ENCODE measurements around the gene STKLD1.
"Not testable (repeated sequence)": the region's sequence is repeated elsewhere in the genome, so short reads cannot be mapped to it uniquely, and the experiment has no call there.

Gene STKLD1

DNA sequence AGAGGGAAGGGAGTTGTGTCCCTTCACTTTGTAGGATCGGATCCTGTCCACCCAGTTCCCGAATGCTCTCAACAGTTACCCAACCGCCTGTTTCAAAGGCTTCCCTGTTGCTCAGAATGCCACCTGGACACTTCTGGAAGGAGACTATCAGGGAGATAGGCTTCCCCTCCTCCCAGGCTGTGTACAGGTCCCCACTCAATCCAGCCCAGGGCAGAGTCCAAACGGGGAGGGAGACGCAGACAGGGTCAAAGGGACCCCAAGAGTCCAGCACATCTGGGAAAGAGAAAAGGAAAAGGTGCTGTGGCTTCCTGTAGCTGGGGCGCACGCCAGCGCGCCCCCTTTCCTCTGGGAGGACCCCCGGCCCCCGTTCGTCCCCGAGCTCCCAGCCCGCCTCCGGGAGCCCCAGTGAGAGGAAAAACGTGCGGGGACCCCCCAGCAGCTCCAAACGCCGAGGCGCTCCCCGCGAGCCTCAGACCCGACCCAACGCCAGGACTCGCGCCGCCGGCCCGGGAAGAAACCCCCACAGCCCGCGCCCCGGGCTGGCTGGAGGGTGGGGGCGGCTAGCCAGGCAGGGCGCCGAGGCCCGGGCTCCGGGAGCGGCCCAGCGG, 946 bp upstream of the STKLD1 start (continued):
- no peak for TF ChIP-seq ZNF221 (tag by site-specific recombination; IDR thresholded peaks at IDR 0.05; ENCODE audit: borderline replicate concordance)
- TF ChIP-seq BCL11B (tag by site-specific recombination; IDR thresholded peaks at IDR 0.05; ENCODE audit: low read depth), result no peak
- TF ChIP-seq ZNF335 (tag by site-specific recombination; conservative IDR thresholded peaks at IDR 0.05), result peak; percentile 65
- TF ChIP-seq PRDM1 (tag by site-specific recombination; IDR thresholded peaks at IDR 0.05), result no peak
- peak; percentile 83 for TF ChIP-seq ZBTB20 (tag by site-specific recombination; IDR thresholded peaks at IDR 0.05)
- peak; percentile 36; the same call in 1 of the 2 replicates for TF ChIP-seq IKZF3 (tag by site-specific recombination; IDR thresholded peaks at IDR 0.05)
- peak; percentile 69 for TF ChIP-seq PATZ1 (tag by site-specific recombination; IDR thresholded peaks at IDR 0.05)
- TF ChIP-seq ZNF610 (tag by site-specific recombination; IDR thresholded peaks at IDR 0.05; ENCODE audit: borderline replicate concordance), result no peak
- no peak for TF ChIP-seq MZF1 (tag by site-specific recombination; IDR thresholded peaks at IDR 0.05; ENCODE audit: borderline replicate concordance)
- TF ChIP-seq, protein P1, sequence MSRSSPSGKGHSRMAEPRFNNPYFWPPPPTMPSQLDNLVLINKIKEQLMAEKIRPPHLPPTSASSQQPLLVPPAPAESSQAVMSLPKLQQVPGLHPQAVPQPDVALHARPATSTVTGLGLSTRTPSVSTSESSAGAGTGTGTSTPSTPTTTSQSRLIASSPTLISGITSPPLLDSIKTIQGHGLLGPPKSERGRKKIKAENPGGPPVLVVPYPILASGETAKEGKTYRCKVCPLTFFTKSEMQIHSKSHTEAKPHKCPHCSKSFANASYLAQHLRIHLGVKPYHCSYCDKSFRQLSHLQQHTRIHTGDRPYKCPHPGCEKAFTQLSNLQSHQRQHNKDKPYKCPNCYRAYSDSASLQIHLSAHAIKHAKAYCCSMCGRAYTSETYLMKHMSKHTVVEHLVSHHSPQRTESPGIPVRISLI (tag by site-specific recombination; IDR thresholded peaks at IDR 0.05), result no peak
- TF ChIP-seq ATF2 (tag by site-specific recombination; IDR thresholded peaks at IDR 0.05; ENCODE audit: low read depth), result no peak
- no peak for TF ChIP-seq ZNF23 (tag by site-specific recombination; IDR thresholded peaks at IDR 0.05; ENCODE audit: borderline replicate concordance)
- no peak for TF ChIP-seq TRIM28 (IDR thresholded peaks at IDR 0.05; ENCODE audit: borderline replicate concordance, low read length)
- no peak for TF ChIP-seq ZNF560 (tag by site-specific recombination; IDR thresholded peaks at IDR 0.05; ENCODE audit: borderline replicate concordance)
- TF ChIP-seq PBX3 (CRISPR knock-in tag; IDR thresholded peaks at IDR 0.05), result no peak
- no peak for TF ChIP-seq ZNF354C (tag by site-specific recombination; IDR thresholded peaks at IDR 0.05; ENCODE audit: borderline replicate concordance, low read depth)

GRCh38 chr9:133377280-133377679, 1.1 kb downstream of the STKLD1 start:
- not testable (repeated sequence) for H3K4me1 ChIP-seq (ENCODE audit: control insufficient read depth, insufficient read depth, low read length); H3K9me3 ChIP-seq (ENCODE audit: control insufficient read depth, insufficient read depth, low read depth, low read length); H3K4me3 ChIP-seq (ENCODE audit: low read depth, low read length); H3K27ac ChIP-seq (ENCODE audit: extremely low read depth, low read depth, low read length)
- ChIA-PET POLR2A (interaction anchor here (0.9 to 3.0 kb wide), 7 partner anchors 17 to 82 kb away, joined by 3 to 18 read pairs (median 5); partner anchors contain the start of genes CACFD1, MED22, RPL7A and SURF1), CTCF (interaction anchor here (0.5 to 1.6 kb wide), 9 partner anchors 17 to 350 kb away, joined by 3 to 7 read pairs (median 3); partner anchors contain the start of genes SURF1 and SURF2)
- H3K36me3 ChIP-seq (ENCODE audit: control insufficient read depth in 2 of 2, insufficient read depth in 1 of 2, low read length in 2 of 2), result peaks cover 7 to 12% of the 10 kb centered on the region in 2 experiments; a peak in 2 of 3 replicates
